HepG2 (cell line): Measurements from ENCODE around the gene PLCL1. TPM values are rescaled to one million over a fixed set of nuclear protein-coding genes. Genes with fewer than 3 reads are reported as not detected.

Source experiments
- ATAC-seq: fragments of 200-7000 bp; cut with Tn5 transposase; 3 replicates; pipeline ENCODE4 v1.9.1; 2020; ENCODE audit warnings: mild to moderate bottlenecking, moderate library complexity
- BruUV-seq: library from RNA; stranded (reverse); fragments of 400-500 nt; replicated peaks from 2 replicates; lab custom pipeline; 2021; lab: Mats Ljungman, UMichigan
- CTCF ChIA-PET: fragments of 300-600 bp; formaldehyde crosslinking; extraction: SDS; loops from one replicate; lab custom pipeline; 2021; ENCODE audit warnings: low total read pairs, inconsistent platforms, low intra/inter-chr PET ratio; lab: Yijun Ruan, JAX
- POLR2A ChIA-PET: fragments of 350-600 bp; sonication (Branson Sonifier 250); formaldehyde crosslinking; loops from one replicate; lab custom pipeline; 2020; ENCODE audit warnings: antibody characterized with exemption, inconsistent platforms; lab: Yijun Ruan, JAX
- DNase-seq: peaks from one replicate; pipeline ENCODE4 v3.0.0-alpha.2; 2015; ENCODE audit warnings: low spot score
- FAIRE-seq: peaks from 3 replicates; lab custom pipeline; 2011; peaks lifted over from hg19 to GRCh38; lab: Jason Lieb, UNC
- H2AFZ ChIP-seq: one replicate; pipeline ENCODE4 v1.6.1; 2011; ENCODE audit warnings: low read length, inconsistent platforms
- H3K27ac ChIP-seq: fragments of 300-600 bp; 3 replicates; pipeline ENCODE4 v1.8.0; 2011; ENCODE audit warnings: mixed run types, mild to moderate bottlenecking, mixed read lengths, low read length, inconsistent platforms; ENCODE audit not compliant: insufficient read depth; ENCODE audit errors: extremely low read length
- H3K27me3 ChIP-seq, 2 experiments: fragments of 200-600 bp in 1 of 2; 2 replicates in 1 of 2; 3 replicates in 1 of 2; pipeline versions ENCODE4 v1.6.0 to v1.8.0; 2011; ENCODE audit warnings: low read length in 2 of 2, mild to moderate bottlenecking in 2 of 2, moderate library complexity in 2 of 2, inconsistent platforms in 1 of 2; ENCODE audit not compliant: insufficient read depth in 2 of 2, control insufficient read depth in 1 of 2
- H3K36me3 ChIP-seq, 2 experiments: fragments of 200-600 bp in 1 of 2; replicated peaks in 1 of 2; 2 replicates in 1 of 2; 3 replicates in 1 of 2; pipeline versions ENCODE4 v1.5.1 to v1.8.0; 2011; ENCODE audit warnings: low read length in 2 of 2, inconsistent platforms in 1 of 2; ENCODE audit not compliant: insufficient read depth in 2 of 2, control insufficient read depth in 1 of 2
- H3K4me1 ChIP-seq: 2 replicates; pipeline ENCODE4 v1.5.1; 2012; ENCODE audit warnings: low read length, inconsistent platforms; ENCODE audit not compliant: insufficient read depth
- H3K4me2 ChIP-seq: 2 replicates; pipeline ENCODE4 v1.6.0; 2011; ENCODE audit warnings: low read depth, low read length, inconsistent platforms
- H3K4me3 ChIP-seq, 3 experiments: fragments of 200-600 bp in 1 of 3; sonication (generic), shearing (Covaris generic) in 1 of 3; replicated peaks in 1 of 3; 2 replicates each; pipeline ENCODE4 v1.5.1; 2011 to 2016; ENCODE audit warnings: low read length in 3 of 3, inconsistent platforms in 2 of 3, low read depth in 2 of 3, mild to moderate bottlenecking in 2 of 3, control low read depth in 1 of 3, mixed read lengths in 1 of 3; ENCODE audit not compliant: insufficient read depth in 1 of 3
- H3K79me2 ChIP-seq: one replicate; pipeline ENCODE4 v1.6.1; 2011; ENCODE audit warnings: low read length, inconsistent platforms; ENCODE audit not compliant: insufficient read depth
- H3K9ac ChIP-seq: 2 replicates; pipeline ENCODE4 v1.6.0; 2011; ENCODE audit warnings: mild to moderate bottlenecking, low read depth, low read length, inconsistent platforms; ENCODE audit not compliant: insufficient read depth
- H3K9me3 ChIP-seq: 2 replicates; pipeline ENCODE4 v1.5.1; 2012; ENCODE audit warnings: mild to moderate bottlenecking, low read length
- H4K20me1 ChIP-seq: 2 replicates; pipeline ENCODE4 v1.6.0; 2011; ENCODE audit warnings: inconsistent platforms, mild to moderate bottlenecking, low read length, moderate library complexity; ENCODE audit not compliant: insufficient read depth
- ATF7-NPFF ChIP-seq: sonication (generic); formaldehyde crosslinking; IDR thresholded peaks from 2 replicates; pipeline ENCODE4 v1.8.1; 2023; ENCODE audit warnings: mild to moderate bottlenecking, low read depth, missing genetic modification reagents, moderate library complexity
- HOXA9 ChIP-seq: sonication (generic); formaldehyde crosslinking; IDR thresholded peaks from 2 replicates; pipeline ENCODE4 v1.8.1; 2022; ENCODE audit warnings: missing genetic modification reagents, mild to moderate bottlenecking, moderate library complexity, borderline replicate concordance
- MTERF4 ChIP-seq: sonication (generic); formaldehyde crosslinking; IDR thresholded peaks from 2 replicates; pipeline ENCODE4 v1.8.0; 2023; ENCODE audit warnings: mild to moderate bottlenecking, missing genetic modification reagents
- NR2C2 ChIP-seq: sonication (generic); formaldehyde crosslinking; IDR thresholded peaks from 2 replicates; pipeline ENCODE4 v1.4.0; 2020; ENCODE audit warnings: missing genetic modification reagents, mild to moderate bottlenecking, moderate library complexity, borderline replicate concordance
- RAD51 ChIP-seq: fragments of 450-650 bp; IDR thresholded peaks from 2 replicates; pipeline ENCODE4 v1.6.1; 2016; ENCODE audit warnings: borderline replicate concordance
- TGIF2 ChIP-seq: IDR thresholded peaks from 2 replicates; pipeline ENCODE4 v1.6.1; 2016; ENCODE audit warnings: control low read depth, missing compliant biosample characterization
- THAP9 ChIP-seq: sonication (generic); formaldehyde crosslinking; IDR thresholded peaks from 2 replicates; pipeline ENCODE4; 2020; ENCODE audit warnings: missing genetic modification reagents, mild to moderate bottlenecking, borderline replicate concordance
- ZNF256 ChIP-seq: sonication (generic); formaldehyde crosslinking; conservative IDR thresholded peaks from 2 replicates; pipeline ENCODE4 v1.4.0; 2020; ENCODE audit warnings: missing genetic modification reagents
- ZNF446 ChIP-seq: sonication (generic); formaldehyde crosslinking; IDR thresholded peaks from 2 replicates; pipeline ENCODE4 v1.5.0; 2020; ENCODE audit warnings: mild to moderate bottlenecking, missing genetic modification reagents
- WGBS: methylation state at CpG from one replicate; pipeline ENCODE4 v1.1.6; 2017; ENCODE audit warnings: low lambda C conversion rate; 5-methylcytosine and 5-hydroxymethylcytosine counted together
- in situ Hi-C: cut with HindIII; loops from 2 replicates; pipeline ENCODE4 v1.10.0; 2017; ENCODE audit warnings: low pct_unique_long_range_greater_than_20kb; ENCODE audit not compliant: extremely low pct_ligation_motif_present
- intact Hi-C: fragments of 100-400 bp; cut with micrococcal nuclease; formaldehyde crosslinking; loops from one replicate; pipeline ENCODE4 v1.10.0; 2022; ENCODE audit not compliant: unreplicated experiment
- polyA plus RNA-seq, 8 experiments: library from polyadenylated mRNA; depleted of rRNA in 3 of 8; stranded (reverse) in 7 of 8; unstranded in 1 of 8; fragments of >200 nt; fragmentation: Illumina TruSeq in 4 of 8; extraction: Trizol in 4 of 8; gene quantifications; 2 replicates each; pipeline versions ENCODE4 v1.2.1 to v1.2.3, GENCODE V29; 2011 to 2016; ENCODE audit warnings: low read depth in 4 of 8, missing spikeins in 1 of 8, mixed read lengths in 1 of 8; ENCODE audit not compliant: insufficient read depth in 1 of 8
- total RNA-seq, 5 experiments: library from RNA; depleted of rRNA; stranded (reverse); fragments of >200 nt; fragmentation: Illumina TruSeq; extraction: Trizol; gene quantifications; 2 replicates each; pipeline ENCODE4 v1.2.3, GENCODE V29; 2016; ENCODE audit warnings: low read depth in 1 of 5
- TF ChIP-seq, protein P1 (sequence below): sonication (generic); formaldehyde crosslinking; IDR thresholded peaks from 2 replicates; pipeline ENCODE4 v1.5.0; 2020; ENCODE audit warnings: missing genetic modification reagents
- TF ChIP-seq, protein P2 (sequence below): sonication (generic); formaldehyde crosslinking; IDR thresholded peaks from 2 replicates; pipeline ENCODE4 v1.4.0; 2020; ENCODE audit warnings: mild to moderate bottlenecking, missing genetic modification reagents

PLCL1 gene
- total and polyA plus RNA-seq, 2 of the 13 experiments (the other 11 are each of a cell fraction or from before 2014, with no cell fraction given) = not detected

DNA sequence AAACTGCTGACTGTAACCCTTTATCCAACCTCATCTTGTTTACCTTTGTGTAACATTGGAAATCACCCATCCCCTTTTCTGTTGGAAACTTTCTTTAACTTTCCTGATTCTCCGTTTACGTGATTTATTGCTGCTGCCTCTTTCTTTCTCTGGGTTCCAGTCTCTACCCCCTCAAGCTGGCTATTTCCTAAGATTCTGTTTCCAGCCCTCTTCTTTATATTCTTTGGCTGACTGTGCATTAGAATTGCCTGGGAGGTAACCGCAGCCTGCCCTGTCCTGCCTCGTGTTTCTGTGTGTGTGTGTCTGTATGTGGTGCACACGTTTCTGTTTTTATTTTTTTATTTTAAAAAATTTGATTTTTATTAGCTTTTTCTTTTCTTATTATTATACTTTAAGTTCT lies 229.2 kb downstream of the PLCL1 start:
- BruUV-seq = no TSS peak
- Histone ChIP-seq H3K4me3 (no peak overlapping the region), H3K9ac (no peak overlapping the region), H3K27ac (no peak overlapping the region), H3K36me3 (no peaks in the 10 kb centered on the region), H3K4me1 (no peaks in the 10 kb centered on the region), H3K9me3 (no peaks in the 10 kb centered on the region), H3K4me2 (no peak overlapping the region), H2AFZ (no peak overlapping the region), H3K79me2 (no peaks in the 10 kb centered on the region), H4K20me1 (no peaks in the 10 kb centered on the region), H3K27me3 (no peaks in the 10 kb centered on the region; a peak in 1 of 5 replicates)
- intact Hi-C loops (no loop called here), in situ Hi-C loops (no loop called here)
- whole genome bisulfite sequencing = 6% methylated on average over 5 of the region's 5 CpGs
- FAIRE-seq (no peak), DNase-seq (no peak), ATAC-seq (no peak)
- POLR2A ChIA-PET = no interaction called here
- CTCF ChIA-PET = no interaction called here
- TF ChIP-seq MTERF4 (CRISPR knock-in tag) = no peak
- no peak for TF ChIP-seq NR2C2 (CRISPR knock-in tag)
- no peak for TF ChIP-seq RAD51
- TF ChIP-seq, protein P1, sequence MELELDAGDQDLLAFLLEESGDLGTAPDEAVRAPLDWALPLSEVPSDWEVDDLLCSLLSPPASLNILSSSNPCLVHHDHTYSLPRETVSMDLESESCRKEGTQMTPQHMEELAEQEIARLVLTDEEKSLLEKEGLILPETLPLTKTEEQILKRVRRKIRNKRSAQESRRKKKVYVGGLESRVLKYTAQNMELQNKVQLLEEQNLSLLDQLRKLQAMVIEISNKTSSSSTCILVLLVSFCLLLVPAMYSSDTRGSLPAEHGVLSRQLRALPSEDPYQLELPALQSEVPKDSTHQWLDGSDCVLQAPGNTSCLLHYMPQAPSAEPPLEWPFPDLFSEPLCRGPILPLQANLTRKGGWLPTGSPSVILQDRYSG (CRISPR knock-in tag) = no peak
- TF ChIP-seq HOXA9 = no peak
- no peak for TF ChIP-seq ZNF446 (CRISPR knock-in tag)
- TF ChIP-seq ZNF256 (CRISPR knock-in tag) = no peak
- TF ChIP-seq, protein P2, sequence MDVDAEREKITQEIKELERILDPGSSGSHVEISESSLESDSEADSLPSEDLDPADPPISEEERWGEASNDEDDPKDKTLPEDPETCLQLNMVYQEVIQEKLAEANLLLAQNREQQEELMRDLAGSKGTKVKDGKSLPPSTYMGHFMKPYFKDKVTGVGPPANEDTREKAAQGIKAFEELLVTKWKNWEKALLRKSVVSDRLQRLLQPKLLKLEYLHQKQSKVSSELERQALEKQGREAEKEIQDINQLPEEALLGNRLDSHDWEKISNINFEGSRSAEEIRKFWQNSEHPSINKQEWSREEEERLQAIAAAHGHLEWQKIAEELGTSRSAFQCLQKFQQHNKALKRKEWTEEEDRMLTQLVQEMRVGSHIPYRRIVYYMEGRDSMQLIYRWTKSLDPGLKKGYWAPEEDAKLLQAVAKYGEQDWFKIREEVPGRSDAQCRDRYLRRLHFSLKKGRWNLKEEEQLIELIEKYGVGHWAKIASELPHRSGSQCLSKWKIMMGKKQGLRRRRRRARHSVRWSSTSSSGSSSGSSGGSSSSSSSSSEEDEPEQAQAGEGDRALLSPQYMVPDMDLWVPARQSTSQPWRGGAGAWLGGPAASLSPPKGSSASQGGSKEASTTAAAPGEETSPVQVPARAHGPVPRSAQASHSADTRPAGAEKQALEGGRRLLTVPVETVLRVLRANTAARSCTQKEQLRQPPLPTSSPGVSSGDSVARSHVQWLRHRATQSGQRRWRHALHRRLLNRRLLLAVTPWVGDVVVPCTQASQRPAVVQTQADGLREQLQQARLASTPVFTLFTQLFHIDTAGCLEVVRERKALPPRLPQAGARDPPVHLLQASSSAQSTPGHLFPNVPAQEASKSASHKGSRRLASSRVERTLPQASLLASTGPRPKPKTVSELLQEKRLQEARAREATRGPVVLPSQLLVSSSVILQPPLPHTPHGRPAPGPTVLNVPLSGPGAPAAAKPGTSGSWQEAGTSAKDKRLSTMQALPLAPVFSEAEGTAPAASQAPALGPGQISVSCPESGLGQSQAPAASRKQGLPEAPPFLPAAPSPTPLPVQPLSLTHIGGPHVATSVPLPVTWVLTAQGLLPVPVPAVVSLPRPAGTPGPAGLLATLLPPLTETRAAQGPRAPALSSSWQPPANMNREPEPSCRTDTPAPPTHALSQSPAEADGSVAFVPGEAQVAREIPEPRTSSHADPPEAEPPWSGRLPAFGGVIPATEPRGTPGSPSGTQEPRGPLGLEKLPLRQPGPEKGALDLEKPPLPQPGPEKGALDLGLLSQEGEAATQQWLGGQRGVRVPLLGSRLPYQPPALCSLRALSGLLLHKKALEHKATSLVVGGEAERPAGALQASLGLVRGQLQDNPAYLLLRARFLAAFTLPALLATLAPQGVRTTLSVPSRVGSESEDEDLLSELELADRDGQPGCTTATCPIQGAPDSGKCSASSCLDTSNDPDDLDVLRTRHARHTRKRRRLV (CRISPR knock-in tag) = no peak
- TF ChIP-seq THAP9 (CRISPR knock-in tag) = no peak
- no peak for TF ChIP-seq TGIF2 (CRISPR knock-in tag)
- no peak for TF ChIP-seq ATF7-NPFF
